H1 (cell line): Measurements from ENCODE around the gene CLPSL2. TPM values are rescaled to one million over a fixed set of nuclear protein-coding genes. Genes with fewer than 3 reads are reported as not detected.

Source experiments
- KDM4A ChIP-seq: IDR thresholded peaks from one replicate; pipeline ENCODE4 v1.7.1; 2012; ENCODE audit warnings: low read depth, mild to moderate bottlenecking, moderate library complexity, low read length, inconsistent platforms; ENCODE audit not compliant: severe bottlenecking
- TAF1 ChIP-seq: IDR thresholded peaks from 2 replicates; pipeline ENCODE4 v1.6.1; 2011; ENCODE audit warnings: mild to moderate bottlenecking, low read depth, low read length
- USF2 ChIP-seq: IDR thresholded peaks from 2 replicates; pipeline ENCODE4 v1.6.1; 2011; ENCODE audit warnings: low read length, improper control_type of control experiment
- polyA plus RNA-seq, 7 experiments: library from polyadenylated mRNA; depleted of rRNA in 3 of 7; stranded (reverse) in 5 of 7; unstranded in 2 of 7; fragments of >200 nt in 5 of 7; fragments of 200-250 nt in 2 of 7; gene quantifications; 1 replicate in 5 of 7; 2 replicates in 1 of 7; 4 replicates in 1 of 7; pipeline versions ENCODE4 v1.2.1 to v1.2.3, GENCODE V29; 2011 to 2013; ENCODE audit warnings: missing spikeins in 2 of 7, mixed read lengths in 2 of 7
- total RNA-seq: library from RNA; stranded (reverse); fragmentation: NEBNext Ultra II Directional; extraction: Animal tissue kit (Norgen Biotek cat#: 25700); gene quantifications from 2 replicates; pipeline ENCODE4 v1.2.1, GENCODE V29; 2021

Gene CLPSL2
- total and polyA plus RNA-seq, 2 of the 8 experiments (the other 6 are each of a cell fraction or from before 2014, with no cell fraction given): 1.4 to 3.4 TPM

DNA sequence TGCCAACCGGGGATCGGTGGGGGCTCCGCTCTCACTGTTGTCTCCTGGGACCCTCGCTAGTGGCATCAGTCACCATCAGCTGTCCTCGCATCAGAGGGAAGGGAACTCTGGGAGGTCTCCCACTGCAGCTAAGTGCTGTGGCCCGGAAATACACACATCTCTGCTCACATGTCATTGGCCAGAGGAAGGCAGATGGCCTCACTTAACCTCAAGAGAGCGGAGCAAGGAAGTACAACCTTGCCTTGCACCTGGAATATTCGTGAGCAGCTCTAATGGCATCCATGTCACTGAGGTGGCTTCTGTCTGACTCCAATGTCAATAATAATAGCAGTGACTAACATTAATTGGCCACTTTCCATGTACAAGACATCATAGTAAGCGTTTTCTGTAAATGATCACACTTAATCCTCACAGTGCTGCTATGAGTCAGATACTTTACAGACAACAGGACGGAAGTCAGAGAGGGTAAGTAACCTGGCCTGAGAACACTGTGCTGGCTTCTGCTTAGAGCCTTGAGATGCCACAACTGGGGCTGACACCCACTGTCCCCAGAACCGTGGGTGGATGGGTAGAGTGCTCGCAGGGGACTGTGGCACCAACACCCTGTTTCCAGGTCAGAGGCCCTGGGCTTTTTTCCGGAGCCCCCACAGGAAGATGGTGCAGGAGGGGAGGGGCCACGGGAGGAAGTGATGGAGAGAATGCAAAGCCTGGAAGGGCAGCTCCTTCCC, 34.7 kb downstream of the CLPSL2 start (continued):
- TF ChIP-seq USF2: no peak
- TF ChIP-seq KDM4A: no peak
- TF ChIP-seq TAF1: no peak
